NCI-H1417 (cell line): ENCODE data around the gene UMAD1.

Experiments
- DNase-seq, 3 experiments: peaks; one replicate each; lab custom pipeline; 2025; lab: John Stamatoyannopoulos, UW

UMAD1 gene

DNA sequence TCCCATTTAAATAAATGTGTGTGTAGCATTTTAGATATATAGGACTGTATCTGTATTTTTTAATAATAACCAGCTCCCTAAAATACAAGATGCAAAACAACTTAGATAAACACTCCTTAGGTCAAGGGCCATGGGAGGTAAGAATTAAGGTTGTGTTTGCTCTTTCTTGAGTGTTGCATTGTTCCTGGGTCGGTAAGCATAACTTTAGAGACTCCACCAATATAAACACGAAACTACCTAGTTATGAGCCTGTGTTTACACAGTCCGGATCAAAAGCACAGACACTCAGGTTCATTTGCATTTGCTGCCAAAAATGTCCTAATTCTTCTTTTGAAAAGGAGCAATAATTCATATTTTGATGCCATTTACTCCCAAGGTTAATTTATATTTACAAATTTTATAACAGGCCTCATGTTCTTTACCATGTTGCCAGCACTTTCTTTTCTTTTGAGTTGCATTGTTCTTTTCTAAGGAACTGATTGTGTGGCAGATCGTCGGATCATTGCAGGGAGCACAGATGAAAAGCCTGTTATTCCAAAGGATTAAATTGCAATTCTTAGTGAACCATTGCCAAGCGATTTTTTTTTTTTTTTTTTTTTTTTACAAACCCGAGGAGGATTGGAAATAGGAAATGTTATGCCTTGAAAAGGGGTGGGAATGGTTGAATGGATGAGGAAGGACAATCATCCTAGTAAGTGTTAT, 282.3 kb downstream of the UMAD1 start:
- peak in 2 of 3 experiments; percentile 40 to 82 for DNase-seq

- DNase-seq, result no peak
These were observed 283.3 kb downstream of the UMAD1 start for GRCh38 chr7:7923818-7924217.

DNA sequence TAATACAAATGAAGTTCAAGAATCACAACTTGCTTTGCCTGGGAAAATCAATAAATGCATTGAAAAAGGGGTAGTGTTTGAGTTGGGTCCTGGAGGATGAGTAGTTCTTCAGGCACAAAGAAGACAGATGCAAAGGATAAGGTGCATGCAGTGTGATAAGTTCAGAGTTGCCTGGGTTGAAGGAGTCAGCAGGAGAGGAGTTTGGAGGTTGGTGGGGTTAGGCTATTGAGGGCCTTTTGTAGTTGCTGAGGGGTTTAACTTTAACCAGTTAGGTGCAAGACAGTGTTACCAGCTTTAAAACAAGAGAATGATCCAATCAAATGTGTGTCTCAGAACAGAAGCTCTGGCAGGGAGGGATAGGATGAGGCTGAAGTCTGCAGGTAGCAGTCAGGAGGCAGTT, 283.8 kb downstream of the UMAD1 start:
- no peak for DNase-seq
